H1 (cell line): ENCODE data around the gene RAB10. TPM values are rescaled to one million over a fixed set of nuclear protein-coding genes. Genes with fewer than 3 reads are reported as not detected.

Experiments used
- CTCF ChIA-PET: fragments of 300-600 bp; sonication (Branson Sonifier 250); formaldehyde crosslinking; loops from one replicate; lab custom pipeline; 2021; ENCODE audit not compliant: partially characterized antibody; lab: Charles Lee
- POLR2A ChIA-PET: fragments of 300-600 bp; sonication (Branson Sonifier 250); formaldehyde crosslinking; loops from one replicate; lab custom pipeline; 2021; ENCODE audit warnings: inconsistent platforms; ENCODE audit not compliant: partially characterized antibody; lab: Charles Lee
- DNase-seq, 2 experiments: peaks; one replicate each; pipeline versions ENCODE4 v3.0.0 to v3.0.0-alpha.2; 2010 to 2022; ENCODE audit warnings: low spot score in 2 of 2, low read depth in 1 of 2, mixed read lengths in 1 of 2
- FAIRE-seq: peaks from 2 replicates; lab custom pipeline; 2011; peaks lifted over from hg19 to GRCh38; lab: Jason Lieb, UNC
- H2AFZ ChIP-seq: 2 replicates; pipeline ENCODE4 v1.8.1; 2012; ENCODE audit warnings: low read length, inconsistent platforms
- H2AK5ac ChIP-seq: 2 replicates; pipeline ENCODE4 v1.6.1; 2013; ENCODE audit warnings: low read depth, low read length
- H2BK120ac ChIP-seq: replicated peaks from 2 replicates; pipeline ENCODE3; 2013; ENCODE audit warnings: low read depth, low read length, inconsistent platforms
- H2BK12ac ChIP-seq: 2 replicates; pipeline ENCODE4 v1.6.1; 2013; ENCODE audit warnings: low read depth, low read length
- H2BK15ac ChIP-seq: 2 replicates; pipeline ENCODE4 v1.6.1; 2013; ENCODE audit warnings: low read length
- H2BK20ac ChIP-seq: 2 replicates; pipeline ENCODE4 v1.6.1; 2013; ENCODE audit warnings: low read length
- H2BK5ac ChIP-seq: 2 replicates; pipeline ENCODE4 v1.6.1; 2013; ENCODE audit warnings: low read depth, low read length
- H3K14ac ChIP-seq: 2 replicates; pipeline ENCODE4 v1.6.1; 2013; ENCODE audit warnings: inconsistent platforms; ENCODE audit not compliant: insufficient read length
- H3K18ac ChIP-seq: 2 replicates; pipeline ENCODE4 v1.6.1; 2013; ENCODE audit warnings: low read length; ENCODE audit errors: extremely low read depth
- H3K23ac ChIP-seq: 2 replicates; pipeline ENCODE4 v1.6.1; 2013; ENCODE audit warnings: inconsistent platforms; ENCODE audit not compliant: insufficient read length
- H3K23me2 ChIP-seq: 2 replicates; pipeline ENCODE4 v1.6.1; 2013; ENCODE audit warnings: low read depth, low read length
- H3K27ac ChIP-seq: 2 replicates; pipeline ENCODE4 v1.6.1; 2011; ENCODE audit warnings: low read depth, low read length, inconsistent platforms
- H3K27me3 ChIP-seq, 4 experiments: replicated peaks in 1 of 4; 1 replicate in 1 of 4; 2 replicates in 3 of 4; pipeline versions ENCODE4 v1.6.1 to v1.8.1; 2011 to 2013; ENCODE audit warnings: low read length in 3 of 4, mild to moderate bottlenecking in 3 of 4, inconsistent platforms in 2 of 4, mixed read lengths in 2 of 4, moderate library complexity in 1 of 4; ENCODE audit not compliant: control insufficient read depth in 3 of 4, insufficient read depth in 3 of 4; ENCODE audit errors: extremely low read depth in 1 of 4
- H3K36me3 ChIP-seq, 4 experiments: 2 replicates each; pipeline versions ENCODE4 v1.6.1 to v1.8.1; 2011 to 2013; ENCODE audit warnings: mild to moderate bottlenecking in 4 of 4, low read length in 3 of 4, moderate library complexity in 2 of 4, control low read depth in 1 of 4, inconsistent platforms in 1 of 4; ENCODE audit not compliant: insufficient read depth in 4 of 4, control insufficient read depth in 2 of 4
- H3K4ac ChIP-seq: replicated peaks from 2 replicates; pipeline ENCODE3; 2013; ENCODE audit warnings: low read length, low read depth, mixed read lengths, inconsistent platforms; ENCODE audit not compliant: insufficient read length
- H3K4me1 ChIP-seq, 4 experiments: replicated peaks in 1 of 4; 1 replicate in 1 of 4; 2 replicates in 3 of 4; pipeline versions ENCODE4 v1.6.1 to v1.8.1; 2011 to 2013; ENCODE audit warnings: low read length in 3 of 4, inconsistent platforms in 2 of 4, mixed read lengths in 1 of 4; ENCODE audit not compliant: insufficient read depth in 4 of 4, control insufficient read depth in 3 of 4
- H3K4me2 ChIP-seq, 2 experiments: 2 replicates each; pipeline versions ENCODE4 v1.6.1 to v1.8.1; 2011 to 2013; ENCODE audit warnings: low read depth in 2 of 2, low read length in 2 of 2, control low read depth in 1 of 2, inconsistent platforms in 1 of 2, mild to moderate bottlenecking in 1 of 2; ENCODE audit not compliant: insufficient read depth in 1 of 2
- H3K4me3 ChIP-seq, 4 experiments: fragments of 200-600, 300-600 bp in 1 of 4; sonication (generic), shearing (Covaris generic), sonication (Bioruptor Twin) in 1 of 4; 2 replicates each; pipeline versions ENCODE4 v1.5.1 to v1.8.1; 2011 to 2016; ENCODE audit warnings: low read length in 4 of 4, low read depth in 3 of 4, control low read depth in 2 of 4, inconsistent platforms in 2 of 4, mild to moderate bottlenecking in 2 of 4, mixed read lengths in 1 of 4, moderate library complexity in 1 of 4; ENCODE audit not compliant: insufficient read depth in 2 of 4; ENCODE audit errors: extremely low read depth in 1 of 4
- H3K56ac ChIP-seq: replicated peaks from 2 replicates; pipeline ENCODE3; 2013; ENCODE audit warnings: low read depth, mild to moderate bottlenecking, mixed read lengths, low read length, inconsistent platforms; ENCODE audit not compliant: insufficient read length
- H3K79me1 ChIP-seq: 2 replicates; pipeline ENCODE4 v1.6.1; 2013; ENCODE audit warnings: low read depth, low read length, control low read depth
- H3K79me2 ChIP-seq, 2 experiments: 2 replicates each; pipeline versions ENCODE4 v1.6.1 to v1.8.1; 2012 to 2013; ENCODE audit warnings: low read length in 2 of 2, mild to moderate bottlenecking in 2 of 2, inconsistent platforms in 1 of 2; ENCODE audit not compliant: insufficient read depth in 2 of 2, control insufficient read depth in 1 of 2
- H3K9ac ChIP-seq, 4 experiments: replicated peaks in 1 of 4; 1 replicate in 1 of 4; 2 replicates in 3 of 4; pipeline versions ENCODE4 v1.6.1 to v1.8.1; 2011 to 2013; ENCODE audit warnings: low read depth in 3 of 4, low read length in 3 of 4, control low read depth in 2 of 4, mild to moderate bottlenecking in 2 of 4, moderate library complexity in 2 of 4, inconsistent platforms in 1 of 4; ENCODE audit errors: extremely low read depth in 1 of 4
- H3K9me3 ChIP-seq, 2 experiments: 2 replicates each; pipeline versions ENCODE4 v1.6.1 to v1.8.1; 2012 to 2013; ENCODE audit warnings: mild to moderate bottlenecking in 2 of 2, moderate library complexity in 2 of 2, control low read depth in 1 of 2, inconsistent platforms in 1 of 2, low read depth in 1 of 2, low read length in 1 of 2, mixed read lengths in 1 of 2; ENCODE audit not compliant: insufficient read depth in 2 of 2
- H4K20me1 ChIP-seq, 2 experiments: replicated peaks in 1 of 2; 2 replicates each; pipeline versions ENCODE3 to v1.8.1; 2011 to 2013; ENCODE audit warnings: inconsistent platforms in 2 of 2, low read length in 2 of 2, mild to moderate bottlenecking in 1 of 2; ENCODE audit not compliant: insufficient read depth in 2 of 2, control insufficient read depth in 1 of 2
- H4K5ac ChIP-seq: 2 replicates; pipeline ENCODE4 v1.6.1; 2013; ENCODE audit warnings: low read length, low read depth, mixed read lengths, inconsistent platforms; ENCODE audit not compliant: insufficient read length
- H4K8ac ChIP-seq: 2 replicates; pipeline ENCODE4 v1.8.0; 2013; ENCODE audit warnings: mild to moderate bottlenecking, moderate library complexity, low read length, inconsistent platforms; ENCODE audit not compliant: insufficient read depth; ENCODE audit errors: extremely low read depth
- H4K91ac ChIP-seq: replicated peaks from 2 replicates; pipeline ENCODE3; 2013; ENCODE audit warnings: low read length, mixed read lengths, inconsistent platforms; ENCODE audit not compliant: insufficient read length
- BCL11A ChIP-seq, 2 experiments: IDR thresholded peaks; one replicate each; pipeline ENCODE4 v1.6.1; 2011; ENCODE audit warnings: low read depth in 2 of 2, low read length in 2 of 2, mild to moderate bottlenecking in 2 of 2
- CHD2 ChIP-seq: IDR thresholded peaks from 2 replicates; pipeline ENCODE4 v1.6.1; 2012; ENCODE audit warnings: low read length, improper control_type of control experiment
- MAFK ChIP-seq: IDR thresholded peaks from 2 replicates; pipeline ENCODE4 v1.6.1; 2012; ENCODE audit warnings: low read depth, mild to moderate bottlenecking, improper control_type of control experiment, low read length
- YY1 ChIP-seq: IDR thresholded peaks from 2 replicates; pipeline ENCODE4 v1.6.1; 2011; ENCODE audit warnings: low read depth, mild to moderate bottlenecking, low read length
- WGBS, 2 experiments: shearing (Covaris generic) in 1 of 2; methylation state at CpG; one replicate each; pipeline versions ENCODE4 v1.1.6 to v1.1.7; 2013 to 2015; ENCODE audit warnings: low lambda C conversion rate in 2 of 2, mixed read lengths in 2 of 2, inconsistent platforms in 1 of 2, low coverage in 1 of 2, missing lambda C conversion rate in 1 of 2; ENCODE audit not compliant: insufficient replicate concordance in 2 of 2, insufficient coverage in 1 of 2, insufficient read length in 1 of 2; ENCODE audit errors: extremely low coverage in 1 of 2, missing lambda C conversion rate in 1 of 2; 5-methylcytosine and 5-hydroxymethylcytosine counted together
- polyA plus RNA-seq, 7 experiments: library from polyadenylated mRNA; depleted of rRNA in 3 of 7; stranded (reverse) in 5 of 7; unstranded in 2 of 7; fragments of >200 nt in 5 of 7; fragments of 200-250 nt in 2 of 7; gene quantifications; 1 replicate in 5 of 7; 2 replicates in 1 of 7; 4 replicates in 1 of 7; pipeline versions ENCODE4 v1.2.1 to v1.2.3, GENCODE V29; 2011 to 2013; ENCODE audit warnings: missing spikeins in 2 of 7, mixed read lengths in 2 of 7
- total RNA-seq: library from RNA; stranded (reverse); fragmentation: NEBNext Ultra II Directional; extraction: Animal tissue kit (Norgen Biotek cat#: 25700); gene quantifications from 2 replicates; pipeline ENCODE4 v1.2.1, GENCODE V29; 2021

The RAB10 gene
- total and polyA plus RNA-seq, 2 of the 8 experiments (the other 6 are each of a cell fraction or from before 2014, with no cell fraction given): 42.6 to 136 TPM

DNA sequence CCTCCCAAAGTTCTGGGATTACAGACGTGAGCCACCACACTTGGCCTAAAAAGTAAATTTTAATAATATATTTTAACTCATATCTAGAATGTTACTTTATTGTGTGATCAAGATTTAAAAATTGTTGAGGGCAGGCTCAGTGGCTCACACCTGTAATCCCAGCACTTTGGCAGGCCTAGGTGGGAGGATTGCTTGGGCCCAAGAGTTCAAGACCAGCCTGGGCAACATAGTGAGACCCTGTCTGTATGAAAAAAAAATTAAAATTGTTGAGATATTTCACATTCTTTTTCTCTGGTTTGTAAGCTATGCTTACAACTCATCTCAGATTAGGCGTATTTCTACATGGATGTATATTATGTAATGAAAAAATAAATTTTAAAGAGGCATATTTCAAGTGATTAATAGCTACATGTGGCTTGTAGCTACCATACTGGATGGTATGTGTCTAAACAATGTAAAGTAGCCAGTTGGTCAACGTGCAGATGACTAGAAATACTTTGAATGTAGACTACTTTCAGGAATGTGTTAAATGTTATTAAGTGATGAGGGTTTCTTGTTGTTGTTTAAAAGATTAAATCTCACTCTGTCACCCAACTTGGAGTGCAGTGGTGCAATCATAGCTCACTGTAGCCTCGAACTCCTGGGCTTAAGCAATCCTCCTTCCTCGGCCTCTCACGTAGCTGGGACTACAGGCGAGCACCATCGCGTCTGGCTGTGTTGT, 5.9 kb downstream of the RAB10 start:
- H2BK12ac ChIP-seq: no peak overlapping the region
- no peak overlapping the region for H3K18ac ChIP-seq
- H3K14ac ChIP-seq: no peak overlapping the region
- no peak overlapping the region for H3K9ac ChIP-seq
- H2BK20ac ChIP-seq: no peak overlapping the region
- no peak overlapping the region for H2AFZ ChIP-seq
- peaks cover 19 to 21% of the 10 kb centered on the region in 2 experiments for H4K20me1 ChIP-seq
- H3K4ac ChIP-seq: no peak overlapping the region
- H3K27ac ChIP-seq: no peak overlapping the region
- POLR2A ChIA-PET: interaction anchor here (1.3 kb wide), 1 partner anchor 28 kb away, joined by 3 read pairs; no protein-coding TSS in a partner anchor
- H2BK15ac ChIP-seq: no peak overlapping the region
- no peak overlapping the region for H3K4me2 ChIP-seq
- TF ChIP-seq YY1: no peak
- no peak for TF ChIP-seq MAFK
- no peak for TF ChIP-seq BCL11A (IDR thresholded peaks at IDR 0.05; ENCODE audit: low read depth in 2 of 2, low read length in 2 of 2)
- no peak for TF ChIP-seq CHD2
- H3K27me3 ChIP-seq: no peaks in the 10 kb centered on the region
- FAIRE-seq: no peak
- no peak overlapping the region for H2BK5ac ChIP-seq
- no peaks in the 10 kb centered on the region for H3K9me3 ChIP-seq
- H4K5ac ChIP-seq: no peak overlapping the region
- CTCF ChIA-PET: interaction anchor here (1.0 to 1.7 kb wide), 3 partner anchors 20 to 48 kb away, joined by 3 to 5 read pairs (median 3); no protein-coding TSS in a partner anchor
- no peak overlapping the region for H4K91ac ChIP-seq
- H3K36me3 ChIP-seq: peaks cover 0 to 8% (median 0%) of the 10 kb centered on the region in 4 experiments; a peak in 2 of 8 replicates
- peaks cover 7% of the 10 kb centered on the region for H3K79me1 ChIP-seq
- no peak overlapping the region for H2BK120ac ChIP-seq
- 0 out of 2 replicates have a peak, but pooled peaks cover 3% of the 10 kb centered on the region for H3K23me2 ChIP-seq
- WGBS, 2 experiments: 85% methylated on average over 9 of the region's 9 CpGs; no CpG with 5 or more reads in 1 of the 2 experiments
- peaks cover 68 to 100% of the 10 kb centered on the region in 2 experiments for H3K79me2 ChIP-seq
- no peak overlapping the region for H3K4me3 ChIP-seq
- H3K56ac ChIP-seq: no peak overlapping the region
- DNase-seq: no peak
- H2AK5ac ChIP-seq: no peak overlapping the region
- H3K4me1 ChIP-seq: peaks cover 2 to 9% (median 5%) of the 10 kb centered on the region in 4 experiments
- H3K23ac ChIP-seq: no peak overlapping the region
- H4K8ac ChIP-seq: no peak overlapping the region
